ENCODE measurements around the gene HS3ST3B1. TPM values are rescaled to one million over a fixed set of nuclear protein-coding genes. Genes with fewer than 3 reads are reported as not detected.

The HS3ST3B1 gene
- total RNA-seq, 1 experiment from 2014 or later, result 0.33 TPM

DNA sequence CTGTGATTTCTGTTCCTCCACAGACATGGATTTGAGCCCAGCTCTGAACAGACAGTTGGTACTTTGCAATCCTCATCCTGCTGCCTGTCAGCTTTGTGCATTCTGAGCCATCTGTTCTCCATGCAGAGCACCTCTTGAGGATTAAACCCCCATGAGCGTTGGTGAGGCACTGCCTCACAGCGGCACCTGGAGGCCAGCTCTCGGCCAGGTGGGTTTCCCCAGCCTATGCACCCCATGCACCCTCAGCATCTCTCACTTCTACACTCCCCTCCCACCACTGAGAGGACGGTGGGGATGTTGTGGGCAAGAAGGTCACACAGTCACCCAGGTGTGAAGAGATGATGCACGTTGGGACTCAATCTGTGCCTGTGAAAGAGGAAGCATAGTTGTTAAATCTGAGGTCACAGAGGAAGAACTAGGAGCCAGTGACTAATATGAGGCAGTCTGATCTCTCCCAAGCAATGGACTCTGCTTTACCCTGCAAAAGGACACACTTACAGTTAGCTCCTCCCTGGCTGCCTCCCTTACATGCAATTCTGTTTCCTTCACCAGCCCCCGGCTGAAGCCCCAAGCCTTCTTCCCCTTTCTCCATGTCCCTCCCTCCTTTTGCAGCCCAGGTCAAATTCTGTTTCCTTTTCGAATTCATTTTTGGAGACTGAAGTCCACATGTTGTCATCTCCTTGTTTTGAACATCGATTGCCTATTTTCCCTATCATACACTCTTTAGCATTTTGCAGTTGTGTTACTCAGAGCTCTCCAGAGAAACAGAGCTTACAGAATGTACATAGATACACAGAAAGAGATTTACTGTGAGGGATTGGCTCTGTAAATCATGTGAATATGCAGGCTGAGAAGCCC is 58.5 kb downstream of the HS3ST3B1 start:
- TF ChIP-seq EZH2 (IDR thresholded peaks at IDR 0.05; ENCODE audit: low read length, unreplicated experiment) (no peak), EZH2phosphoT487 (IDR thresholded peaks at IDR 0.05; ENCODE audit: borderline replicate concordance, low read length) (no peak)
- TF ChIP-seq, protein P1, sequence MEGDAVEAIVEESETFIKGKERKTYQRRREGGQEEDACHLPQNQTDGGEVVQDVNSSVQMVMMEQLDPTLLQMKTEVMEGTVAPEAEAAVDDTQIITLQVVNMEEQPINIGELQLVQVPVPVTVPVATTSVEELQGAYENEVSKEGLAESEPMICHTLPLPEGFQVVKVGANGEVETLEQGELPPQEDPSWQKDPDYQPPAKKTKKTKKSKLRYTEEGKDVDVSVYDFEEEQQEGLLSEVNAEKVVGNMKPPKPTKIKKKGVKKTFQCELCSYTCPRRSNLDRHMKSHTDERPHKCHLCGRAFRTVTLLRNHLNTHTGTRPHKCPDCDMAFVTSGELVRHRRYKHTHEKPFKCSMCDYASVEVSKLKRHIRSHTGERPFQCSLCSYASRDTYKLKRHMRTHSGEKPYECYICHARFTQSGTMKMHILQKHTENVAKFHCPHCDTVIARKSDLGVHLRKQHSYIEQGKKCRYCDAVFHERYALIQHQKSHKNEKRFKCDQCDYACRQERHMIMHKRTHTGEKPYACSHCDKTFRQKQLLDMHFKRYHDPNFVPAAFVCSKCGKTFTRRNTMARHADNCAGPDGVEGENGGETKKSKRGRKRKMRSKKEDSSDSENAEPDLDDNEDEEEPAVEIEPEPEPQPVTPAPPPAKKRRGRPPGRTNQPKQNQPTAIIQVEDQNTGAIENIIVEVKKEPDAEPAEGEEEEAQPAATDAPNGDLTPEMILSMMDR (conservative IDR thresholded peaks at IDR 0.05; ENCODE audit: low read depth, low read length), result no peak
- DNase-seq, result no peak
- Histone ChIP-seq H3K27ac (ENCODE audit: low read length) (no peak overlapping the region), H3K27me3 (ENCODE audit: low read length) (peaks cover 27% of the 10 kb centered on the region), H3K36me3 (ENCODE audit: low read depth, low read length) (no peaks in the 10 kb centered on the region), H3K79me2 (ENCODE audit: low read length) (no peaks in the 10 kb centered on the region), H3K4me1 (ENCODE audit: insufficient read depth, low read length) (no peaks in the 10 kb centered on the region), H3K9me2 (replicated peaks; ENCODE audit: low read length) (no peaks in the 10 kb centered on the region), H3F3A (ENCODE audit: low read length, unreplicated experiment) (no peaks in the 10 kb centered on the region), H3K4me2 (ENCODE audit: low read length) (no peak overlapping the region), H3K9me3 (ENCODE audit: low read length) (no peaks in the 10 kb centered on the region), H4K20me1 (ENCODE audit: low read length) (no peaks in the 10 kb centered on the region), H2AFZ (ENCODE audit: low read length) (no peak overlapping the region), H3K9ac (ENCODE audit: low read length) (no peak overlapping the region), H3K4me3 (ENCODE audit: low read length) (no peak overlapping the region)
- intact Hi-C loops (cut with micrococcal nuclease), result no loop called here
- ATAC-seq, result no peak
- POLR2A ChIA-PET (ENCODE audit: unreplicated experiment), result no interaction called here
- CTCF ChIA-PET, result no interaction called here
- BruUV-seq (replicated peaks), result no TSS peak

DNA sequence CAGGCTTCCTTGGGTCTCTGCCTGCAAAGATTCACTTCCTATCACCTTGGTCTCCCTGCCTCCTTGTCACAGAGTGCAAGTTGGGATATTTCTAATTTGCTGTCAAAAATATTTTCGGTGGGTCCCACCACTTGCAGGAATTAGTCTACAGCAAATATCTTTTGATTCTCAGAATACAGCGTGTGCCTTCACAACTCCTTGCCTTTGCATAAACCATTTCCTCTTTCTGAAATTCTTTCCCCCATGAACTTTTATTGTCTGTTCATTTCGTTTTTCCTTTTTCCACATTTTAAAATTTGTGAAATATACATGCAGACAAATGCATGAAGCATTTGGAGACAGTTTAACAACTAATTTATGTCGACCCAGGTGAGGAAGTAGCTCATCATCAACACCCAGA is 60.0 kb downstream of the HS3ST3B1 start:
- CTCF ChIA-PET, result no interaction called here
- H3K27ac ChIP-seq (ENCODE audit: low read length), result no peak overlapping the region
- H4K20me1 ChIP-seq (ENCODE audit: low read length), result no peaks in the 10 kb centered on the region
- H3K4me3 ChIP-seq (ENCODE audit: low read length), result no peak overlapping the region
- H3K9me3 ChIP-seq (ENCODE audit: low read length), result no peaks in the 10 kb centered on the region
- no peak for DNase-seq
- no peak for TF ChIP-seq EZH2 (IDR thresholded peaks at IDR 0.05; ENCODE audit: low read length, unreplicated experiment)
- ATAC-seq, result no peak
- no peaks in the 10 kb centered on the region for H3F3A ChIP-seq (ENCODE audit: low read length, unreplicated experiment)
- no peaks in the 10 kb centered on the region for H3K36me3 ChIP-seq (ENCODE audit: low read depth, low read length)
- H3K4me1 ChIP-seq (ENCODE audit: insufficient read depth, low read length), result no peaks in the 10 kb centered on the region
- H3K79me2 ChIP-seq (ENCODE audit: low read length), result no peaks in the 10 kb centered on the region
- no peaks in the 10 kb centered on the region for H3K9me2 ChIP-seq (replicated peaks; ENCODE audit: low read length)
- POLR2A ChIA-PET (ENCODE audit: unreplicated experiment), result no interaction called here
- H3K27me3 ChIP-seq (ENCODE audit: low read length), result peaks cover 18% of the 10 kb centered on the region; the same call in 1 of the 2 replicates
- no peak overlapping the region for H3K4me2 ChIP-seq (ENCODE audit: low read length)
- intact Hi-C loops (cut with micrococcal nuclease), result no loop called here
- no peak overlapping the region for H2AFZ ChIP-seq (ENCODE audit: low read length)
- H3K9ac ChIP-seq (ENCODE audit: low read length), result no peak overlapping the region
- BruUV-seq (replicated peaks), result no TSS peak

DNA sequence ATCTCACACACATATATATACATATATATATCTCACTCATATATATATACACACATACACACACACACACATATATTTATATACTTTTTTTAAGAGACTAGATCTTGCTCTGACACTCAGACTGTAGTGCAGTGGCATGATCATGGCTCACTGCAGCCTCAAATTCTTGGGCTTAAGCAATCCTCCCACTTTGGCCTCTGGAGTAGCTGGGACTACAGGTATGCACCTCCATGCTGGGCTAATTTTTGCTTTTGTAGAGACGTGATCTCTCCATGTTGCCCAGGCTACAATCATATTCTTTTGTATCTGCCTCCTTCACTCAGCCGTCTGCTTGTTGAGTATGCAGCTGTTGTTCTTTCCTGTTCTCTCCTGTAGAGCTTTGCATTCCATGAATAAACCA is 60.6 kb downstream of the HS3ST3B1 start:
- Histone ChIP-seq H2AFZ (ENCODE audit: low read length) (no peak overlapping the region), H3K79me2 (ENCODE audit: low read length) (no peaks in the 10 kb centered on the region), H3K4me1 (ENCODE audit: insufficient read depth, low read length) (no peaks in the 10 kb centered on the region), H3K9me2 (replicated peaks; ENCODE audit: low read length) (no peaks in the 10 kb centered on the region), H3K9ac (ENCODE audit: low read length) (no peak overlapping the region), H3K4me3 (ENCODE audit: low read length) (no peak overlapping the region), H3F3A (ENCODE audit: low read length, unreplicated experiment) (no peaks in the 10 kb centered on the region), H3K9me3 (ENCODE audit: low read length) (no peaks in the 10 kb centered on the region), H3K36me3 (ENCODE audit: low read depth, low read length) (no peaks in the 10 kb centered on the region), H3K4me2 (ENCODE audit: low read length) (no peak overlapping the region), H4K20me1 (ENCODE audit: low read length) (no peaks in the 10 kb centered on the region), H3K27me3 (ENCODE audit: low read length) (peaks cover 12% of the 10 kb centered on the region; the same call in 1 of the 2 replicates), H3K27ac (ENCODE audit: low read length) (no peak overlapping the region)
- intact Hi-C loops (cut with micrococcal nuclease), result no loop called here
- TF ChIP-seq EZH2 (IDR thresholded peaks at IDR 0.05; ENCODE audit: low read length, unreplicated experiment) (no peak), EZH2phosphoT487 (IDR thresholded peaks at IDR 0.05; ENCODE audit: borderline replicate concordance, low read length) (no peak)
- TF ChIP-seq, protein P1 (conservative IDR thresholded peaks at IDR 0.05; ENCODE audit: low read depth, low read length), result no peak
- ChIA-PET POLR2A (ENCODE audit: unreplicated experiment) (no interaction called here), CTCF (no interaction called here)
- ATAC-seq (no peak), DNase-seq (no peak)
- BruUV-seq (replicated peaks), result no TSS peak
